Measurements from ENCODE around the gene ADAMTS20. TPM values are rescaled to one million over a fixed set of nuclear protein-coding genes. Genes with fewer than 3 reads are reported as not detected.

The ADAMTS20 gene, protein sequence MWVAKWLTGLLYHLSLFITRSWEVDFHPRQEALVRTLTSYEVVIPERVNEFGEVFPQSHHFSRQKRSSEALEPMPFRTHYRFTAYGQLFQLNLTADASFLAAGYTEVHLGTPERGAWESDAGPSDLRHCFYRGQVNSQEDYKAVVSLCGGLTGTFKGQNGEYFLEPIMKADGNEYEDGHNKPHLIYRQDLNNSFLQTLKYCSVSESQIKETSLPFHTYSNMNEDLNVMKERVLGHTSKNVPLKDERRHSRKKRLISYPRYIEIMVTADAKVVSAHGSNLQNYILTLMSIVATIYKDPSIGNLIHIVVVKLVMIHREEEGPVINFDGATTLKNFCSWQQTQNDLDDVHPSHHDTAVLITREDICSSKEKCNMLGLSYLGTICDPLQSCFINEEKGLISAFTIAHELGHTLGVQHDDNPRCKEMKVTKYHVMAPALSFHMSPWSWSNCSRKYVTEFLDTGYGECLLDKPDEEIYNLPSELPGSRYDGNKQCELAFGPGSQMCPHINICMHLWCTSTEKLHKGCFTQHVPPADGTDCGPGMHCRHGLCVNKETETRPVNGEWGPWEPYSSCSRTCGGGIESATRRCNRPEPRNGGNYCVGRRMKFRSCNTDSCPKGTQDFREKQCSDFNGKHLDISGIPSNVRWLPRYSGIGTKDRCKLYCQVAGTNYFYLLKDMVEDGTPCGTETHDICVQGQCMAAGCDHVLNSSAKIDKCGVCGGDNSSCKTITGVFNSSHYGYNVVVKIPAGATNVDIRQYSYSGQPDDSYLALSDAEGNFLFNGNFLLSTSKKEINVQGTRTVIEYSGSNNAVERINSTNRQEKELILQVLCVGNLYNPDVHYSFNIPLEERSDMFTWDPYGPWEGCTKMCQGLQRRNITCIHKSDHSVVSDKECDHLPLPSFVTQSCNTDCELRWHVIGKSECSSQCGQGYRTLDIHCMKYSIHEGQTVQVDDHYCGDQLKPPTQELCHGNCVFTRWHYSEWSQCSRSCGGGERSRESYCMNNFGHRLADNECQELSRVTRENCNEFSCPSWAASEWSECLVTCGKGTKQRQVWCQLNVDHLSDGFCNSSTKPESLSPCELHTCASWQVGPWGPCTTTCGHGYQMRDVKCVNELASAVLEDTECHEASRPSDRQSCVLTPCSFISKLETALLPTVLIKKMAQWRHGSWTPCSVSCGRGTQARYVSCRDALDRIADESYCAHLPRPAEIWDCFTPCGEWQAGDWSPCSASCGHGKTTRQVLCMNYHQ (N-terminal part only)
- polyA plus RNA-seq (2013), result 20.3 and 21.5 TPM in 2 replicates

GRCh38 chr12:43551971-43552559 lies at the start of gene ADAMTS20:
Gene ADAMTS20 (minus strand): TSS chr12:43552203. CDS start chr12:43551921, 282 bp downstream.
- no peak within 1 kb of the TSS for H2BK120ac ChIP-seq (ENCODE audit: insufficient read depth, low read length, poor library complexity)
- H2AFZ ChIP-seq (ENCODE audit: insufficient read depth, low read length, poor library complexity), result peak within 1 kb of the TSS; percentile 96
- H3K4me3 ChIP-seq (ENCODE audit: low read depth, low read length), result peak within 1 kb of the TSS; percentile 76
- H2AK5ac ChIP-seq (ENCODE audit: low read length), result no peak within 1 kb of the TSS
- H3K4me1 ChIP-seq (ENCODE audit: control insufficient read depth in 1 of 2, insufficient read depth in 2 of 2, low read length in 2 of 2), result peaks cover 16 to 20% of the 10 kb centered on the region in 2 experiments
- no peak within 1 kb of the TSS for H4K8ac ChIP-seq (ENCODE audit: low read depth, low read length)
- H4K12ac ChIP-seq (ENCODE audit: low read depth, low read length), result no peak within 1 kb of the TSS
- H2BK5ac ChIP-seq (ENCODE audit: low read depth, low read length, poor library complexity), result no peak within 1 kb of the TSS
- H3K79me1 ChIP-seq (ENCODE audit: low read length), result no peaks in the 10 kb centered on the region
- H3K9me3 ChIP-seq (ENCODE audit: insufficient read depth, low read depth, low read length), result no peaks in the 10 kb centered on the region
- DNase-seq, result peak; percentile 5 to 50
- peaks cover 3% of the 10 kb centered on the region for H3K79me2 ChIP-seq (ENCODE audit: control insufficient read depth, insufficient read depth, low read length, poor library complexity)
- no CpG with 5 or more reads among the region's 51 CpGs for WGBS (ENCODE audit: extremely low coverage, insufficient coverage, insufficient read length)
- H3K4me2 ChIP-seq (ENCODE audit: low read length), result peak within 1 kb of the TSS; percentile 96
- no peak within 1 kb of the TSS for H3K9ac ChIP-seq (ENCODE audit: low read length)
- no peak within 1 kb of the TSS for H3K27ac ChIP-seq (ENCODE audit: low read depth, low read length)
- no peaks in the 10 kb centered on the region for H3K36me3 ChIP-seq (ENCODE audit: control insufficient read depth in 1 of 2, insufficient read depth in 2 of 2, low read length in 2 of 2)
- H2BK12ac ChIP-seq (ENCODE audit: low read length), result no peak within 1 kb of the TSS
- no peak within 1 kb of the TSS for H4K91ac ChIP-seq (ENCODE audit: low read depth, low read length)
- H3K27me3 ChIP-seq (ENCODE audit: insufficient read depth, low read length), result peaks cover 13% of the 10 kb centered on the region
- no peak within 1 kb of the TSS for H3K4ac ChIP-seq (ENCODE audit: low read depth, low read length)
- H3K18ac ChIP-seq (ENCODE audit: low read length), result peak within 1 kb of the TSS; percentile 39
- peak within 1 kb of the TSS; percentile 18 for H3K23ac ChIP-seq (ENCODE audit: low read length)
- no peak within 1 kb of the TSS for H3K14ac ChIP-seq (ENCODE audit: low read length)

DNA sequence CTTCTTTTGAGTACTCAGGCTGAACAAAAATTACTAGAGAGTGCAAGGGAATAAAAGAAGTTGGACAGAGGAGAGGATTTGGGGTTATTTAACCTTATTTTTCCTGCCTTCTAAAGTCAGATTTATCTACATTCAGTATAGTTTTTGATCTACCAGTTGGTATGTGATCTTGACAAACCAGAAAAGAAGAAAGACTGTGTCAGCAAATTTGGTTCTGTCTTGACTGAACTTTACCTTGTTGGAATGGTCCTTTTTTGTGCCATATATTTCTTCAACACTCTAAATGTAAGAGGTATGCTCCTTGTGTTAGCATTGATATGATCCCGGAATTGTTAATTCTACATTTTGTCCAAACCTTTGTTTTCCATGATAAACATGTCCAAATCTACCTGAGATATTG lies 47.7 kb upstream of the ADAMTS20 start:
- Histone ChIP-seq H3K4me2 (ENCODE audit: low read length) (no peak overlapping the region), H3K9me3 (ENCODE audit: insufficient read depth, low read depth, low read length) (no peaks in the 10 kb centered on the region), H2BK12ac (ENCODE audit: low read length) (no peak overlapping the region), H3K18ac (ENCODE audit: low read length) (no peak overlapping the region), H3K9ac (ENCODE audit: low read length) (no peak overlapping the region), H3K23ac (ENCODE audit: low read length) (no peak overlapping the region), H3K79me1 (ENCODE audit: low read length) (no peaks in the 10 kb centered on the region), H2BK120ac (ENCODE audit: insufficient read depth, low read length, poor library complexity) (no peak overlapping the region), H2AFZ (ENCODE audit: insufficient read depth, low read length, poor library complexity) (no peak overlapping the region), H3K27ac (ENCODE audit: low read depth, low read length) (no peak overlapping the region), H2BK5ac (ENCODE audit: low read depth, low read length, poor library complexity) (no peak overlapping the region), H2AK5ac (ENCODE audit: low read length) (no peak overlapping the region), H3K4me1 (ENCODE audit: control insufficient read depth in 1 of 2, insufficient read depth in 2 of 2, low read length in 2 of 2) (peaks cover 0 to 2% of the 10 kb centered on the region in 2 experiments), H3K4me3 (ENCODE audit: low read depth, low read length) (no peak overlapping the region), H3K79me2 (ENCODE audit: control insufficient read depth, insufficient read depth, low read length, poor library complexity) (no peaks in the 10 kb centered on the region), H3K4ac (ENCODE audit: low read depth, low read length) (no peak overlapping the region), H3K36me3 (ENCODE audit: control insufficient read depth in 1 of 2, insufficient read depth in 2 of 2, low read length in 2 of 2) (no peaks in the 10 kb centered on the region), H4K12ac (ENCODE audit: low read depth, low read length) (no peak overlapping the region), H3K27me3 (ENCODE audit: insufficient read depth, low read length) (no peaks in the 10 kb centered on the region), H4K91ac (ENCODE audit: low read depth, low read length) (no peak overlapping the region), H4K8ac (ENCODE audit: low read depth, low read length) (no peak overlapping the region), H3K14ac (ENCODE audit: low read length) (no peak overlapping the region)
- WGBS (ENCODE audit: extremely low coverage, insufficient coverage, insufficient read length), result no CpG with 5 or more reads among the region's 1 CpG
- no peak for DNase-seq

- H2AFZ ChIP-seq (ENCODE audit: insufficient read depth, low read length, poor library complexity), result no peak overlapping the region
These were observed 47.1 kb upstream of the ADAMTS20 start for GRCh38 chr12:43599066-43599465.

DNA sequence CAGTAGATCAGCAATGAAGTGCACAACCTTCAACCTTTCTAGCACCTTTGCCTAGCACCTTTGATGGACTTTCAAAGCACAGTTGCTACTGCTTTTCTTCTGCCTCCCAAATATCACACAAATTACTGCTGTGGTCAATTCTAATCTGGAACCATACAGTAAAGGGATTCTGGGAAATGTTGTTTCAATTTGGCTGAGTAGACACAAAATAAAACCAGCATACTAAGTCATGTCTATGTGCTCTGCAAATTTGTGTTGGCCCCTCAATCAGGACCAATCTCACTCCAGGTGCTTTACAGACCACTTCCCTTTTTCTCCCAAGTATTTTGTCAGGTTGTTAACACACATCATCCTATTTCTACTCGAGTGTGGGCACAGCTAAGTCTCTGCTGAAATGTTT lies 38.3 kb upstream of the ADAMTS20 start:
- H2BK120ac ChIP-seq (ENCODE audit: insufficient read depth, low read length, poor library complexity), result no peak overlapping the region
- H4K8ac ChIP-seq (ENCODE audit: low read depth, low read length), result no peak overlapping the region
- no peak overlapping the region for H2BK5ac ChIP-seq (ENCODE audit: low read depth, low read length, poor library complexity)
- no CpG with 5 or more reads among the region's 1 CpG for WGBS (ENCODE audit: extremely low coverage, insufficient coverage, insufficient read length)
- H4K12ac ChIP-seq (ENCODE audit: low read depth, low read length), result no peak overlapping the region
- H3K79me2 ChIP-seq (ENCODE audit: control insufficient read depth, insufficient read depth, low read length, poor library complexity), result no peaks in the 10 kb centered on the region
- H2AK5ac ChIP-seq (ENCODE audit: low read length), result no peak overlapping the region
- H4K91ac ChIP-seq (ENCODE audit: low read depth, low read length), result no peak overlapping the region
- no peak overlapping the region for H2BK12ac ChIP-seq (ENCODE audit: low read length)
- H3K9ac ChIP-seq (ENCODE audit: low read length), result no peak overlapping the region
- H3K4me2 ChIP-seq (ENCODE audit: low read length), result no peak overlapping the region
- H3K9me3 ChIP-seq (ENCODE audit: insufficient read depth, low read depth, low read length), result no peaks in the 10 kb centered on the region
- H3K27me3 ChIP-seq (ENCODE audit: insufficient read depth, low read length), result no peaks in the 10 kb centered on the region
- H3K4me3 ChIP-seq (ENCODE audit: low read depth, low read length), result no peak overlapping the region
- H3K36me3 ChIP-seq (ENCODE audit: control insufficient read depth in 1 of 2, insufficient read depth in 2 of 2, low read length in 2 of 2), result no peaks in the 10 kb centered on the region
- no peaks in the 10 kb centered on the region for H3K79me1 ChIP-seq (ENCODE audit: low read length)
- peaks cover 0 to 4% of the 10 kb centered on the region in 2 experiments for H3K4me1 ChIP-seq (ENCODE audit: control insufficient read depth in 1 of 2, insufficient read depth in 2 of 2, low read length in 2 of 2)
- no peak overlapping the region for H2AFZ ChIP-seq (ENCODE audit: insufficient read depth, low read length, poor library complexity)
- no peak overlapping the region for H3K27ac ChIP-seq (ENCODE audit: low read depth, low read length)
- H3K4ac ChIP-seq (ENCODE audit: low read depth, low read length), result no peak overlapping the region
- no peak for DNase-seq
- no peak overlapping the region for H3K23ac ChIP-seq (ENCODE audit: low read length)
- no peak overlapping the region for H3K14ac ChIP-seq (ENCODE audit: low read length)
- H3K18ac ChIP-seq (ENCODE audit: low read length), result no peak overlapping the region

More at GRCh38 chr12:43599066-43599465, 47.1 kb upstream of the ADAMTS20 start:
- Histone ChIP-seq H3K18ac (ENCODE audit: low read length) (no peak overlapping the region), H3K4me2 (ENCODE audit: low read length) (no peak overlapping the region), H4K91ac (ENCODE audit: low read depth, low read length) (no peak overlapping the region), H2BK12ac (ENCODE audit: low read length) (no peak overlapping the region), H3K27me3 (ENCODE audit: insufficient read depth, low read length) (no peaks in the 10 kb centered on the region), H2BK120ac (ENCODE audit: insufficient read depth, low read length, poor library complexity) (no peak overlapping the region), H3K23ac (ENCODE audit: low read length) (no peak overlapping the region), H3K4me3 (ENCODE audit: low read depth, low read length) (no peak overlapping the region), H3K27ac (ENCODE audit: low read depth, low read length) (no peak overlapping the region), H3K14ac (ENCODE audit: low read length) (no peak overlapping the region), H3K4ac (ENCODE audit: low read depth, low read length) (no peak overlapping the region), H4K12ac (ENCODE audit: low read depth, low read length) (no peak overlapping the region), H3K4me1 (ENCODE audit: control insufficient read depth in 1 of 2, insufficient read depth in 2 of 2, low read length in 2 of 2) (peaks cover 0 to 2% of the 10 kb centered on the region in 2 experiments), H3K36me3 (ENCODE audit: control insufficient read depth in 1 of 2, insufficient read depth in 2 of 2, low read length in 2 of 2) (no peaks in the 10 kb centered on the region), H3K79me1 (ENCODE audit: low read length) (no peaks in the 10 kb centered on the region), H2AK5ac (ENCODE audit: low read length) (no peak overlapping the region), H3K79me2 (ENCODE audit: control insufficient read depth, insufficient read depth, low read length, poor library complexity) (no peaks in the 10 kb centered on the region), H2BK5ac (ENCODE audit: low read depth, low read length, poor library complexity) (no peak overlapping the region), H4K8ac (ENCODE audit: low read depth, low read length) (no peak overlapping the region), H3K9me3 (ENCODE audit: insufficient read depth, low read depth, low read length) (no peaks in the 10 kb centered on the region), H3K9ac (ENCODE audit: low read length) (no peak overlapping the region)
- no CpG with 5 or more reads among the region's 3 CpGs for WGBS (ENCODE audit: extremely low coverage, insufficient coverage, insufficient read length)
- DNase-seq, result peak; percentile 73 to 91

Data from trophoblast cell (in vitro differentiated cells and primary cell).